Measurements from ENCODE around the gene ACSS3.
A peak's percentile ranks its signal among the peaks of the same experiment; 100 is the strongest.
"Not testable (repeated sequence)": the region's sequence is repeated elsewhere in the genome, so short reads cannot be mapped to it uniquely, and the experiment has no call there.

Gene ACSS3

DNA sequence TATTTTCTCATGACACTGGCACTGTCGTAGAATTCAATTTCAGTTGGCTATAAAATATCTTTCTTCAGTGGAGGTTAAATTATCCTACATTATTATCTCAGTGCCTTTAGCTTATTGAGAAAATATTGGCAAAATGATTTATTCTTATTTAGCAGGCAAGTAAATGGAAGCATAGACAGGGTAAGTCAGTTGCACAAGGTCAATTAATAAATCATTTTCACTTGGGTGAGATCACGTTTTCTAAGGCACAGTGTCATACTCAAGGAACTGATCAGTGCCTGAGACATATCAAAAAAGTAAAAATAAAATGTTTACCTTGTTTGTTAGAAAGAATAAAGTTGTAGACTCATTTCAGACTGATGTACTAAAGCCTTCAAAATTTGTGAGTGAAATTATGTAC is 95.0 kb downstream of the ACSS3 start:
- Mint-ChIP-seq H3K36me3 (ENCODE audit: low read depth) (peaks cover 31% of the 10 kb centered on the region), H3K27me3 (ENCODE audit: low read depth) (no peaks in the 10 kb centered on the region), H3K4me3 (no peak overlapping the region), H3K9me3 (peaks cover 21% of the 10 kb centered on the region), H3K27ac (no peak overlapping the region), H3K4me1 (no peaks in the 10 kb centered on the region)
- TF ChIP-seq, protein P1, sequence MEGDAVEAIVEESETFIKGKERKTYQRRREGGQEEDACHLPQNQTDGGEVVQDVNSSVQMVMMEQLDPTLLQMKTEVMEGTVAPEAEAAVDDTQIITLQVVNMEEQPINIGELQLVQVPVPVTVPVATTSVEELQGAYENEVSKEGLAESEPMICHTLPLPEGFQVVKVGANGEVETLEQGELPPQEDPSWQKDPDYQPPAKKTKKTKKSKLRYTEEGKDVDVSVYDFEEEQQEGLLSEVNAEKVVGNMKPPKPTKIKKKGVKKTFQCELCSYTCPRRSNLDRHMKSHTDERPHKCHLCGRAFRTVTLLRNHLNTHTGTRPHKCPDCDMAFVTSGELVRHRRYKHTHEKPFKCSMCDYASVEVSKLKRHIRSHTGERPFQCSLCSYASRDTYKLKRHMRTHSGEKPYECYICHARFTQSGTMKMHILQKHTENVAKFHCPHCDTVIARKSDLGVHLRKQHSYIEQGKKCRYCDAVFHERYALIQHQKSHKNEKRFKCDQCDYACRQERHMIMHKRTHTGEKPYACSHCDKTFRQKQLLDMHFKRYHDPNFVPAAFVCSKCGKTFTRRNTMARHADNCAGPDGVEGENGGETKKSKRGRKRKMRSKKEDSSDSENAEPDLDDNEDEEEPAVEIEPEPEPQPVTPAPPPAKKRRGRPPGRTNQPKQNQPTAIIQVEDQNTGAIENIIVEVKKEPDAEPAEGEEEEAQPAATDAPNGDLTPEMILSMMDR (IDR thresholded peaks at IDR 0.05; ENCODE audit: unreplicated experiment in 3 of 3) = no peak

DNA sequence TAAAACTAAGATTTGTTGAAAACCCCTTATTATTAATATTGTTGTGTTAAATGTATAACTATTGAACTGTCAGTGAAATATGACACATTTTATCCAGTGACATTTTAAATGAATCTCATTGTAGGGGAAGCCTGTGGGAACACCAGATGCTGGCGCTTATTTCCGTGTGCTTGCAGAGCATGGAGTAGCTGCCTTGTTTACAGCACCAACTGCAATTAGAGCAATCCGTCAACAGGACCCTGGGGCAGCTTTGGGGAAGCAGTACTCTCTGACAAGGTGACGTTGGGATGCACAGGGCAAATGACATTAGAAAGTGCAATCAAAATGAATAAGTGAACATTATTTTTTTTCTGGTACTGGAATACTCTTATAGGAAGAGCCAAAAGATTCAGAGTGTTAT is 96.8 kb downstream of the ACSS3 start:
- Mint-ChIP-seq H3K4me3 (no peak overlapping the region), H3K9me3 (peaks cover 21% of the 10 kb centered on the region), H3K27ac (no peak overlapping the region), H3K4me1 (no peaks in the 10 kb centered on the region), H3K27me3 (ENCODE audit: low read depth) (no peaks in the 10 kb centered on the region), H3K36me3 (ENCODE audit: low read depth) (peaks cover 41% of the 10 kb centered on the region)
- TF ChIP-seq, protein P1 (IDR thresholded peaks at IDR 0.05; ENCODE audit: unreplicated experiment in 3 of 3) = no peak

DNA sequence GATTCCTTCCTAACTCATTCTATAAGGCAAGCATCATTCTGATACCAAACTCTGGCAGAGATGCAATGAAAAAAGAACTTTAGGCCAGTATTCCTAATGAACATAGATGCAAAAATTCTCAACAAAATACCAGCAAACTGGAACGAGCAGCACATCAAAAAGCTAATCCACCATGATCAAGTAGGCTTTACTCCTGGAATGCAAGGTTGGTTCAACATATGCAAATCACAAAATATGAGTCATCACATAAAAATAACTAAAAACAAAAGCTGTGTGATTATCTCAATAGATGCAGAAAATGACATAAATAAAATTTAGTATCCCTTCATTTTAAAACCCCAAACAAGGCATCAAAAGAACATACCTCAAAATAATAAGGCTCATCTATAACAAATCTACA is 98.9 kb downstream of the ACSS3 start:
- Mint-ChIP-seq H3K27me3 (ENCODE audit: low read depth) (no peaks in the 10 kb centered on the region), H3K9me3 (peaks cover 21% of the 10 kb centered on the region), H3K27ac (no peak overlapping the region), H3K4me1 (no peaks in the 10 kb centered on the region), H3K4me3 (no peak overlapping the region), H3K36me3 (ENCODE audit: low read depth) (peaks cover 54% of the 10 kb centered on the region)
- TF ChIP-seq, protein P1 (IDR thresholded peaks at IDR 0.05; ENCODE audit: unreplicated experiment in 3 of 3) = no peak

DNA sequence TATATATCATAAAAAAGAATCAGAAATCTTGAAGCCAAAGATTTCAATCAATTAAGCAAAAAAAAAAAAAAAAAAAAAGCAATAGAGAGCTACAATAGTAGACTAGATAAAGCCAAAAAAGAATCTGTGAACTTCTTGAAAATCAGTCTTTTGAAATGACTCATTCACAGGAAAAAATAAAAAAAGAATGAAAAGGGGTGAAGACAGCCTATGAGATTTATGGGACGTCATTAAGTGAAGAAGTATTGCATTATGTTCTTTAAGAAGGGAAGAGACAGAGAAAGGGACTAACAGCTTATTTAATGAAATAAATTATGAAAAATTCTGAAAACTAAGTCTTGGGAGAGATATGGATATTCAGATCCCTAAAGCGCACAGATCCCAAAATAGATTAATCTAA is 103.8 kb downstream of the ACSS3 start:
- H3K9me3 Mint-ChIP-seq = peaks cover 19% of the 10 kb centered on the region
- peaks cover 72% of the 10 kb centered on the region for H3K36me3 Mint-ChIP-seq (ENCODE audit: low read depth)
- H3K4me3 Mint-ChIP-seq = no peak overlapping the region
- TF ChIP-seq, protein P1 (IDR thresholded peaks at IDR 0.05; ENCODE audit: unreplicated experiment in 3 of 3) = no peak
- H3K27me3 Mint-ChIP-seq (ENCODE audit: low read depth) = no peaks in the 10 kb centered on the region
- H3K4me1 Mint-ChIP-seq = no peaks in the 10 kb centered on the region
- no peak overlapping the region for H3K27ac Mint-ChIP-seq

DNA sequence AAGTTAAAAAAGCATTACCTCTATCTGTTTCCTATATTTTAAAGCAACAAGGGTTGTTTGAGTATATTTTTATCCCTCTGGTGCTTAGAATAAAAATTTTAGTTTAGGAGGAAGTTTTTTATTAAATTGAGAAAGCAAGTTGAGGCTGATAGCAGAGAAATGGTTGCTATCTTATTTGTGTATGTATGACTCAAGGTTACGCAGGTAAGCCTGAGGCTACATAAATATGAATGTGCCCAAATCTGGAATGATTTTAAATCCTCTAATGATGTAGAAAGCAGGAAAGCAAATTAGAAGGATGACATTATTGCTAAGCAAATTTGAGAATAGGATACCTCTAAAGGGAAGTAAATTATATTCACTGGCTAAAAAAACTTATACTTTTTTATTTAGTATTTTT is 109.8 kb downstream of the ACSS3 start:
- H3K4me3 Mint-ChIP-seq = no peak overlapping the region
- no peak overlapping the region for H3K27ac Mint-ChIP-seq
- TF ChIP-seq, protein P1 (IDR thresholded peaks at IDR 0.05; ENCODE audit: unreplicated experiment in 3 of 3) = no peak
- no peaks in the 10 kb centered on the region for H3K4me1 Mint-ChIP-seq
- H3K36me3 Mint-ChIP-seq (ENCODE audit: low read depth) = peaks cover 40% of the 10 kb centered on the region
- H3K9me3 Mint-ChIP-seq = peaks cover 11% of the 10 kb centered on the region
- H3K27me3 Mint-ChIP-seq (ENCODE audit: low read depth) = no peaks in the 10 kb centered on the region

DNA sequence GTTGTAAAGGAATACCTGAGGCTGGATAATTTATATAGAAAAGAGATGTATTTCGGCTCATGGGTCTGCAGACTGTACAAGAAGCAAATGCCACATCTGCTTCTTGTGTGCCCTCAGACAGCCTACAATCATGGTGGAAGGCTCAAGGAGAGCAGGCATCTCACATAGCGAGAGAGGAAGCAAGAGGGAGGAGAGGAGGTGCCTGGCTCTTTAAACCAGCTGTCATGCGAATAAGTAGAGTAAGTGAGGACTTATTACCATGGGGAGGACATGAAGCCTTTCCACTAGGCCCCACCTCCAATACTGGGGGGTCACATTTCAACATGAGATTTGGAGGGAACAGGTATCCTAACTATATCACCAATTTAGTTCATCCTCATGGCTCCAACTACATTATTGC is 118.7 kb downstream of the ACSS3 start:
- peaks cover 6% of the 10 kb centered on the region for H3K36me3 Mint-ChIP-seq (ENCODE audit: low read depth)
- H3K4me1 Mint-ChIP-seq = no peaks in the 10 kb centered on the region
- no peaks in the 10 kb centered on the region for H3K27me3 Mint-ChIP-seq (ENCODE audit: low read depth)
- H3K4me3 Mint-ChIP-seq = no peak overlapping the region
- H3K9me3 Mint-ChIP-seq = no peaks in the 10 kb centered on the region
- H3K27ac Mint-ChIP-seq = no peak overlapping the region
- TF ChIP-seq, protein P1 (IDR thresholded peaks at IDR 0.05; ENCODE audit: unreplicated experiment in 3 of 3) = no peak

DNA sequence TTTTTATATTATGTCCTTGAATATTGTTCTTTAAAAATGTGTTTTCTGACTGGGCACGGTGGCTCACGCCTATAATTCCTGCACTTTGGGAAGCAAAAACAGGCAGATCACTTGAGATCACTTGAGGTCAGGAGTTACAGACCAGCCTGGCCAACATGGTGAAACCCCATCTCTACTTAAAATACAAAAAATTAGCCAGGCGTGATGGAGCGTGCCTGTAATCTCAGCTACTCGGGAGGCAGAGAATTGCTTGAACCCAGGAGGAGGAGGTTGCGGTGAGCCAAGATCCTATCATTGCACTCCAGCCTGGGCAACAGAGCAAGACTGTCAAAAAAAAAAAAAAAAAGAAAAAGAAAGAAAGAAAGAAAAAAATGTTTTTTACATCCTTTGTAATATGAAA is 122.7 kb downstream of the ACSS3 start:
- H3K4me3 Mint-ChIP-seq; H3K36me3 Mint-ChIP-seq (ENCODE audit: low read depth): not testable (repeated sequence)

More for the DNA sequence above, 122.7 kb downstream of the ACSS3 start:
- Mint-ChIP-seq H3K4me1 (peaks cover 26% of the 10 kb centered on the region), H3K27ac (peak overlapping the region in 1 of 3 experiments; percentile 23)
- not testable (repeated sequence) for H3K9me3 Mint-ChIP-seq; H3K27me3 Mint-ChIP-seq (ENCODE audit: low read depth)

Measured in nephron (organoid).